Measurements from ENCODE around the gene SAMHD1.
"Not testable (repeated sequence)": the region's sequence is repeated elsewhere in the genome, so short reads cannot be mapped to it uniquely, and the experiment has no call there.

SAMHD1 gene

GRCh38 chr20:36850759-36851158 is 100.7 kb downstream of the SAMHD1 start:
- no peak for DNase-seq

GRCh38 chr20:36849333-36850065 is 102.0 kb downstream of the SAMHD1 start:
- no peak for DNase-seq

- no peak for DNase-seq
These were observed 102.8 kb downstream of the SAMHD1 start for GRCh38 chr20:36848677-36849076.

GRCh38 chr20:36848078-36848660 is 103.3 kb downstream of the SAMHD1 start:
- no peak for DNase-seq

GRCh38 chr20:36847710-36848040 is 103.8 kb downstream of the SAMHD1 start:
- DNase-seq, result no peak

- DNase-seq, result no peak
These were observed 104.3 kb downstream of the SAMHD1 start for GRCh38 chr20:36847009-36847709.

- DNase-seq, result no peak
These were observed 106.1 kb downstream of the SAMHD1 start for GRCh38 chr20:36845288-36845971.

- DNase-seq, result not testable (repeated sequence)
These were observed 110.5 kb downstream of the SAMHD1 start for GRCh38 chr20:36841030-36841429.
